Measurements from ENCODE around the gene HK3. TPM values are rescaled to one million over a fixed set of nuclear protein-coding genes. Genes with fewer than 3 reads are reported as not detected.

HK3 gene
- total and polyA plus RNA-seq, 7 experiments from 2014 or later = 0.27 to 118 (median 2.0) TPM; not detected in 1

DNA sequence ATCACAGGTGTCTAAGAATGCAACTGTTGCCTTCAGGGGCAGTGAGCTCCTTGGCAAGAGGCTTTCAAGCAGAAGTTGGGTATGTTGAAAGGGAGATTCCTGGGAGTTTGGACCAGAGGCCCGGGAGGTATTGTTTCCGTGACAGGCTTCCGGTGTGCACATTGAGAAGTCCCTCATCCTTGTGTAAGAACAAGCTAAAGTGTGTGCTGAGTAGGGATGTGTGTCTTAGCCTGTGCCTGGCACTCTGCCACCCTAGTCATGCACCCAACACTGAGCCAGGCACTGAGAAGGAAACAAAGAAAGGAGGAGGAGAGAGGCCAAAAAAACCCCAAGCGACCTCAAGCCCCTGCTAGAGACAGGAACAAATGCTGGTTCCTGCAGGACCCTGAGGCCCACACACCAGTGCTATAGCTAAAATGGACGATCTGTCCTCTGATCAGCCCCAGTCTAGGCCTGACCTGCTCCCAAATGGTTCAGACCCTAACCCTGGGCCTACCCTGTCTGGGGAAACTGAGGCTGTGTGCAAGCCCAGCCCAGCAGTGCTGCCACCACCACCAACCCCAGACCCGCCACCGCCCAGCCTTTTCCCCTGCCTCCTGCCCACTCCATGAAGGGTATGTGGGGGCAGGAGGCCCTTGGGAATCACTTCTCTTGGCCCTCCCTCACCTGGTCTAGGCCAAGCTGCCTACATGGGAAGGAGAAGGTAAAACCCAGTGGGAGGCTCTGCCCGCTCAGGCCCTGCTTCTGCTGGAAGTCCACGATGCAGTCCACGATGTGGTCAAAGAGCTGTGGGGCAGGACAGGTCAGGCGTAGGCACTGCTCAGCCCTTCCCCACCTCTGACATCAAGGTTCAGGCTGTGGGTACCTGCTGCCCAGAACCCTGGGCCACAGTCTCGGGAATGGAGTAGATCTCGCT is 12.6 kb downstream of the HK3 start:
- intact Hi-C loops (cut with micrococcal nuclease) = no loop called here
- no peaks in the 10 kb centered on the region for H3K36me3 Mint-ChIP-seq
- DNase-seq = no peak
- no peak for ATAC-seq
- H3K4me1 ChIP-seq (ENCODE audit: control insufficient read depth in 2 of 2, insufficient read depth in 2 of 2, low read length in 2 of 2) = no peaks in the 10 kb centered on the region
- ChIA-PET CTCF (interaction anchor here (0.7 kb wide), 1 partner anchor 1060 kb away, joined by 3 read pairs; no protein-coding TSS in a partner anchor), POLR2A (no interaction called here)
- H3K4me1 Mint-ChIP-seq = peaks cover 0 to 10% (median 6%) of the 10 kb centered on the region in 7 donors
- no peak overlapping the region for H3K4me3 Mint-ChIP-seq
- H3K27me3 ChIP-seq (ENCODE audit: control insufficient read depth in 2 of 2, insufficient read depth in 2 of 2, low read length in 2 of 2) = no peaks in the 10 kb centered on the region
- no peaks in the 10 kb centered on the region for H3K9me3 ChIP-seq (ENCODE audit: control insufficient read depth in 2 of 3, low read length in 3 of 3)
- H3K36me3 ChIP-seq (ENCODE audit: control insufficient read depth in 2 of 3, insufficient read depth in 3 of 3, low read length in 3 of 3) = no peaks in the 10 kb centered on the region
- no peaks in the 10 kb centered on the region for H3K27me3 Mint-ChIP-seq
- no peaks in the 10 kb centered on the region for H3K9me3 Mint-ChIP-seq
- H3K27ac ChIP-seq (ENCODE audit: low read depth, low read length) = no peak overlapping the region
- H3K4me3 ChIP-seq (ENCODE audit: low read length) = no peak overlapping the region
- no peak overlapping the region for H3K27ac Mint-ChIP-seq

DNA sequence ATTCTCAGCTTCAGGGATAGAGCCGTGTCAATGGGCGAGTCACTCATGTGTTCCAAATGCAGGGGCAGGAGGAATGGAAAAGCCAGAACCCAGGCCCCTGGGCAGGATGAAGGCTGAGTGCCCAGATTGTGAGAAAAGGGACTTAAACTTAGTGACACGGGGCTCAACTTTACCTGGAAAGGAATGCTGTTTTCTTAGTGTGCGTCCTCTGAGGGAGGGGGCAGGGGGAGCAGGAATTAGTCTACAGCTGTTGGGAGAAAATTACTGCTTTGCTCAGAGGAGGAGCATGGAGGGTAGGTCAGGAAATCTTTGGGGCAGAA is 14.6 kb downstream of the HK3 start:
- ATAC-seq (no peak), DNase-seq (no peak)
- no peaks in the 10 kb centered on the region for H3K9me3 Mint-ChIP-seq
- H3K36me3 Mint-ChIP-seq = no peaks in the 10 kb centered on the region
- POLR2A ChIA-PET = no interaction called here
- Histone ChIP-seq H3K4me1 (ENCODE audit: control insufficient read depth in 2 of 2, insufficient read depth in 2 of 2, low read length in 2 of 2) (no peaks in the 10 kb centered on the region), H3K27me3 (ENCODE audit: control insufficient read depth in 2 of 2, insufficient read depth in 2 of 2, low read length in 2 of 2) (no peaks in the 10 kb centered on the region), H3K27ac (ENCODE audit: low read depth, low read length) (no peak overlapping the region), H3K4me3 (ENCODE audit: low read length) (no peak overlapping the region), H3K9me3 (ENCODE audit: control insufficient read depth in 2 of 3, low read length in 3 of 3) (no peaks in the 10 kb centered on the region), H3K36me3 (ENCODE audit: control insufficient read depth in 2 of 3, insufficient read depth in 3 of 3, low read length in 3 of 3) (no peaks in the 10 kb centered on the region)
- H3K4me3 Mint-ChIP-seq = no peak overlapping the region
- CTCF ChIA-PET = interaction anchor here (0.6 kb wide), 1 partner anchor 231 kb away, joined by 3 read pairs; no protein-coding TSS in a partner anchor
- H3K27me3 Mint-ChIP-seq = no peaks in the 10 kb centered on the region
- no peak overlapping the region for H3K27ac Mint-ChIP-seq
- peaks cover 0 to 10% (median 6%) of the 10 kb centered on the region in 7 donors for H3K4me1 Mint-ChIP-seq
- intact Hi-C loops (cut with micrococcal nuclease) = no loop called here

DNA sequence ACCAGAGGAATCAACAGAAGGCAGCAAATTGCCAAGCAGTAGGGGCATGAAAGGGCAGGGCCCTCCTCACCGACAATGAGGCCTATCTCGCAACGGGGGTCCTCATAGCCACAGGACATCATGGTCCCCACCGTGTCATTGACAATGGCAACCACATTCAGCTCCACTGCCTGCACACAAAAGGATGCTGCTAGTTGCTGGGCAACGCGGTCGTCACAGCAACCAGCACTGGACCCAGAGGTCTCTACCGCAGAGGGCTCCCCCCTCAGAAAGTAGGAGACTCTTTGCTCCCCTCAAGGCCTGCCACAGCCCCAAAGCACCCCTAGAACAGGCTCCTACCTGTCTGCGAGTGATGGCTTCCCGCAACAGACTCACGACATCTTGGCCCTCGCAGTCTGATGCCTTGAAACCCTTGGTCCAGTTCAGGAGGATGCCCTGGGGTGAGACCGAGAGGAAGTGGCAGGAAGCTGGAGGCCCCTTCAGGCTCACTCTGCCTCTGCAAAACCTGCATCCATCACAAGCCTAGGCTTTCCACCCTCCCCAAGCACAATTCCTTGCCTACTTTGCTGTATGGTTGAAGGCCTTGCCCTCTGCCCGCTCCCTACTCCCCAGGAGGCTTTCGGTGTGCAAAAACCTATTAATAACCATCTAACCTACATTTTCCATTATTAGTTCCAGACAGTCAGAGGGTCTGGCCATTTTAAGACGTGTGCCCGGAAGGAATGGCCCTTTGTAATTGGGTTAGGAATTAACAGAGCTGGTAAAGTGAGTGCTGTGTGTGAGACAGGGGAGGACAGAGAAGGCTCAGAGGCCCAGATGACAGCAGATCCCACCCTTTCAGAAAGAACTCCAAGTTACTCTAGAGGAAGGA is 15.2 kb downstream of the HK3 start:
- Mint-ChIP-seq H3K36me3 (no peaks in the 10 kb centered on the region), H3K27me3 (peaks cover 0 to under 1% (median 0%) of the 10 kb centered on the region in 5 donors), H3K4me3 (no peak overlapping the region), H3K4me1 (peaks cover 0 to 10% (median 6%) of the 10 kb centered on the region in 7 donors), H3K27ac (no peak overlapping the region), H3K9me3 (no peaks in the 10 kb centered on the region)
- Histone ChIP-seq H3K4me1 (ENCODE audit: control insufficient read depth in 2 of 2, insufficient read depth in 2 of 2, low read length in 2 of 2) (no peaks in the 10 kb centered on the region), H3K9me3 (ENCODE audit: control insufficient read depth in 2 of 3, low read length in 3 of 3) (no peaks in the 10 kb centered on the region), H3K36me3 (ENCODE audit: control insufficient read depth in 2 of 3, insufficient read depth in 3 of 3, low read length in 3 of 3) (no peaks in the 10 kb centered on the region), H3K27ac (ENCODE audit: low read depth, low read length) (no peak overlapping the region), H3K4me3 (ENCODE audit: low read length) (no peak overlapping the region), H3K27me3 (ENCODE audit: control insufficient read depth in 2 of 2, insufficient read depth in 2 of 2, low read length in 2 of 2) (no peaks in the 10 kb centered on the region)
- ChIA-PET CTCF (interaction anchor here (0.6 kb wide), 1 partner anchor 230 kb away, joined by 3 read pairs; no protein-coding TSS in a partner anchor), POLR2A (no interaction called here)
- intact Hi-C loops (cut with micrococcal nuclease) = no loop called here
- ATAC-seq = no peak
- no peak for DNase-seq

DNA sequence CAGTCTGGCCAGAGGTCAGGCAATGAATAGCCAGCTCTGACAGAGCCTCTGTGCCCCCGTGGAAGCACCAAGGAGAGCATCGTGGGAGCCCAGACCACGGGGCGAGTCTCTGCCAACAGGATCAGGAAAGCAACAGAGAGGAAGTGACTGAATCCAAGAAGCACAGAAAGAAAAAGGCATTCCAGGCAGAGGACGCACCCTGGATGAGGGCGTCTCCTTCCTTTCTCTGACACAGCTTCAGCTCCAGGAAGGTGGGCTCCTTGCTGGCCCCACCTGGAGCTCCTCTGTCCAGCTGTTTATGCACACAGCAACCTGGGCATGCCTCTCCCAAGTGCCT is 16.6 kb downstream of the HK3 start:
- Mint-ChIP-seq H3K27me3 (peaks cover 0 to 9% (median 0%) of the 10 kb centered on the region in 5 donors), H3K4me1 (peaks cover 0 to 10% (median 6%) of the 10 kb centered on the region in 7 donors), H3K27ac (no peak overlapping the region), H3K9me3 (no peaks in the 10 kb centered on the region), H3K36me3 (no peaks in the 10 kb centered on the region), H3K4me3 (no peak overlapping the region)
- Histone ChIP-seq H3K4me1 (ENCODE audit: control insufficient read depth in 2 of 2, insufficient read depth in 2 of 2, low read length in 2 of 2) (no peaks in the 10 kb centered on the region), H3K36me3 (ENCODE audit: control insufficient read depth in 2 of 3, insufficient read depth in 3 of 3, low read length in 3 of 3) (no peaks in the 10 kb centered on the region), H3K27me3 (ENCODE audit: control insufficient read depth in 2 of 2, insufficient read depth in 2 of 2, low read length in 2 of 2) (no peaks in the 10 kb centered on the region), H3K9me3 (ENCODE audit: control insufficient read depth in 2 of 3, low read length in 3 of 3) (no peaks in the 10 kb centered on the region), H3K4me3 (ENCODE audit: low read length) (no peak overlapping the region), H3K27ac (ENCODE audit: low read depth, low read length) (no peak overlapping the region)
- no peak for ATAC-seq
- ChIA-PET CTCF (no interaction called here), POLR2A (no interaction called here)
- no peak for DNase-seq
- intact Hi-C loops (cut with micrococcal nuclease) = no loop called here

DNA sequence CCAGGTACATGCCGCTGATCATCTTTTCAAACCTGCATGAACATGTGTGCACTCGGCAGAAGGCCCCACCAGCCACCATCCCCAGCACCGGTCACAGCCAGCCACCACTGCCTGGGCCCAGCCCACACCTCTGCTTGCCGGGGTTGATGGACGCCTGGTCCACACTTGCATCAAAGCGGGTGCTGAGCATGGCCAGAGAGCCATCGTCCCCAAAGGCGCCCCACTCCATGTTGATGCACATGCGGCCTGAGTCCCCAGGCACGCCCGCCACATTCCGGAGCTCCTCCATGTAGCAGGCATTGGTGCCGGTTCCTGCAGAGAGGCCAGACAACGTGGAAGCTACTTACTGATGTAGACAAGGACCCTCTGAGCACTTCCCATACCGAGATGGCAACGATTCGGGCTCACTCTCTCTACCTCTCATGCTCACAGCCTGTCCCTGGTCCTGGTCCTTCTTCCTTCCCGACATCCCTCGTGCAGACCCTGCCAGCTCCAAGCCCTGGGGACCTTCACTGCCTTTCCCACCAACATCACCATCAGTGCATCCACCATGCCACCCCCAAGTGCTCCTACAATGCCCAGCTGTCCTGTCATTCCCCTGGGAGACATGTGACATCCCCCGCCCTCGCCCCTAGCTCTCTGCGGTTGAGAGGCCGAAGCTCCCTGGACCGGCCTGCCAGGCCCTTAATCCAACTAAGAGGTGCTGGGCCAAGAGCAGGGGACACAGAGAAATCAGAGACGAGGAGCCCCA is 17.2 kb downstream of the HK3 start:
- Mint-ChIP-seq H3K9me3 (no peaks in the 10 kb centered on the region), H3K4me3 (no peak overlapping the region), H3K27ac (no peak overlapping the region), H3K4me1 (peaks cover 0 to 10% (median 6%) of the 10 kb centered on the region in 7 donors), H3K27me3 (peaks cover 0 to 10% (median 0%) of the 10 kb centered on the region in 5 donors), H3K36me3 (no peaks in the 10 kb centered on the region)
- Histone ChIP-seq H3K4me3 (ENCODE audit: low read length) (no peak overlapping the region), H3K27me3 (ENCODE audit: control insufficient read depth in 2 of 2, insufficient read depth in 2 of 2, low read length in 2 of 2) (no peaks in the 10 kb centered on the region), H3K9me3 (ENCODE audit: control insufficient read depth in 2 of 3, low read length in 3 of 3) (no peaks in the 10 kb centered on the region), H3K4me1 (ENCODE audit: control insufficient read depth in 2 of 2, insufficient read depth in 2 of 2, low read length in 2 of 2) (no peaks in the 10 kb centered on the region), H3K36me3 (ENCODE audit: control insufficient read depth in 2 of 3, insufficient read depth in 3 of 3, low read length in 3 of 3) (no peaks in the 10 kb centered on the region), H3K27ac (ENCODE audit: low read depth, low read length) (no peak overlapping the region)
- intact Hi-C loops (cut with micrococcal nuclease) = no loop called here
- DNase-seq (no peak), ATAC-seq (no peak)
- CTCF ChIA-PET = no interaction called here
- POLR2A ChIA-PET = no interaction called here

DNA sequence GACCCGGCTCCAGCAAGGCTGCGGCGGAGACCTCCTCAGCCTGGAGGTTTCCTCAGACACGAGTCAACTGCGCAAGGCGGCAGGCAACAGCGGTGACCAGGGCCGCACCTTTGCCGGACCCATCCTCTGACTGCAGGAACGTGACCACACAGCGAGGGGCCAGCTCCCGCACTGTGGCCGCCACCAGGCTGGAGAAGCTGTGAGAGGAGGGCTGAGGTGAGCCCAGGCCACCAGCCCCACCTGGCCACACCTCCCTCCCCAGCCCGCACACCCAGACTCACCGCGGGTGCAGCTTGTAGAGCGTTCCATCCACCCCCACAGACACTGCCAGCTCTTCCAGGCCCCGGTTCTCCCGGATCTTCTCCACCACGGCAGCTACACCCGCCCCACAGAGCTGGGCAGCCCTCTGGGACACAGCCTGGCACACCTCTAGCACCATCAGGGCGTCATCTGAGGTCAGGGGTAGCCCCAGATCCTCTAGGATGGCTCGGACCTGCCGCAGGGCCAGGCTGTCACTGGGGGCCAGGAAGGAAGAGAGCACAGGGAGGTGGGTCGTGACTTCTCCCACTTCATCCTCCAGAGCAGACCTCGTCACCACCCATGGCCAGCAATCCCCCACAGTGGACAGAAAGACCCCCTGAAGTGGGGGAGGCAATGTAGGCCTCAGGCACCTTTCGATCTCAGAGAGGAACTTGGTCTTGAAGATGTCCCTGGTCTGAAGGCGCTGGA is 18.0 kb downstream of the HK3 start:
- Mint-ChIP-seq H3K4me1 (peaks cover 0 to 11% (median 6%) of the 10 kb centered on the region in 7 donors), H3K36me3 (no peaks in the 10 kb centered on the region), H3K27me3 (peaks cover 4 to 18% (median 5%) of the 10 kb centered on the region in 5 donors), H3K9me3 (no peaks in the 10 kb centered on the region), H3K27ac (no peak overlapping the region), H3K4me3 (no peak overlapping the region)
- no peak overlapping the region for H3K4me3 ChIP-seq (ENCODE audit: low read length)
- DNase-seq = no peak
- ChIA-PET POLR2A (no interaction called here), CTCF (no interaction called here)
- H3K4me1 ChIP-seq (ENCODE audit: control insufficient read depth in 2 of 2, insufficient read depth in 2 of 2, low read length in 2 of 2) = peaks cover 0 to under 1% of the 10 kb centered on the region in 2 donors
- no peaks in the 10 kb centered on the region for H3K36me3 ChIP-seq (ENCODE audit: control insufficient read depth in 2 of 3, insufficient read depth in 3 of 3, low read length in 3 of 3)
- intact Hi-C loops (cut with micrococcal nuclease) = no loop called here
- no peaks in the 10 kb centered on the region for H3K27me3 ChIP-seq (ENCODE audit: control insufficient read depth in 2 of 2, insufficient read depth in 2 of 2, low read length in 2 of 2)
- ATAC-seq = no peak
- no peak overlapping the region for H3K27ac ChIP-seq (ENCODE audit: low read depth, low read length)
- H3K9me3 ChIP-seq (ENCODE audit: control insufficient read depth in 2 of 3, low read length in 3 of 3) = no peaks in the 10 kb centered on the region

Measured in naive thymus-derived CD4-positive, alpha-beta T cell (primary cell).